ENCODE data around the gene GALNT18. TPM values are rescaled to one million over a fixed set of nuclear protein-coding genes. Genes with fewer than 3 reads are reported as not detected.

The GALNT18 gene
- total RNA-seq, 6 experiments from 2014 or later: 3.7 to 11.4 (median 7.8) TPM

DNA sequence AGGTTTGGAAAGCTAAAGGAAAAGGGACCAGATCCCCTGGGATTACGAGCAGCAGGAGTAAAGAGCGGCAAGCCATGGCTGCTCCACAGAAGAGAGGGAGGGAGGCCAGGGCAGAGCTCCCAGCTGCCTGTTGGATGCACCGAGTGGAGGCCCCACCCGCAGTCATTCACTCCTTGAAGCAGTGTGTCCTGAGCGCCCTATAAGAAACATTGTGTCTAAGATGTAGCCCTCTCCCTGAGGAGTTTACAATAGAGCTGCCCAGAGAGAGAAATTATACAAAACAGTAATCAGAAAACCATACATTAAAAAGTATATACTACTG, 214.1 kb downstream of the GALNT18 start:
- peaks cover 0 to 19% (median 7%) of the 10 kb centered on the region in 4 donors for H3K4me1 ChIP-seq
- TF ChIP-seq POLR2A (IDR thresholded peaks at IDR 0.05): no peak
- TF ChIP-seq, protein P1, sequence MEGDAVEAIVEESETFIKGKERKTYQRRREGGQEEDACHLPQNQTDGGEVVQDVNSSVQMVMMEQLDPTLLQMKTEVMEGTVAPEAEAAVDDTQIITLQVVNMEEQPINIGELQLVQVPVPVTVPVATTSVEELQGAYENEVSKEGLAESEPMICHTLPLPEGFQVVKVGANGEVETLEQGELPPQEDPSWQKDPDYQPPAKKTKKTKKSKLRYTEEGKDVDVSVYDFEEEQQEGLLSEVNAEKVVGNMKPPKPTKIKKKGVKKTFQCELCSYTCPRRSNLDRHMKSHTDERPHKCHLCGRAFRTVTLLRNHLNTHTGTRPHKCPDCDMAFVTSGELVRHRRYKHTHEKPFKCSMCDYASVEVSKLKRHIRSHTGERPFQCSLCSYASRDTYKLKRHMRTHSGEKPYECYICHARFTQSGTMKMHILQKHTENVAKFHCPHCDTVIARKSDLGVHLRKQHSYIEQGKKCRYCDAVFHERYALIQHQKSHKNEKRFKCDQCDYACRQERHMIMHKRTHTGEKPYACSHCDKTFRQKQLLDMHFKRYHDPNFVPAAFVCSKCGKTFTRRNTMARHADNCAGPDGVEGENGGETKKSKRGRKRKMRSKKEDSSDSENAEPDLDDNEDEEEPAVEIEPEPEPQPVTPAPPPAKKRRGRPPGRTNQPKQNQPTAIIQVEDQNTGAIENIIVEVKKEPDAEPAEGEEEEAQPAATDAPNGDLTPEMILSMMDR (IDR thresholded peaks at IDR 0.05): no peak
- ATAC-seq: no peak
- WGBS (ENCODE audit: insufficient coverage, low coverage, low lambda C conversion rate, missing lambda C conversion rate): 51% methylated on average over 4 of the region's 5 CpGs
- H3K4me3 ChIP-seq: no peak overlapping the region
- no peaks in the 10 kb centered on the region for H3K27me3 ChIP-seq
- no peaks in the 10 kb centered on the region for H3K36me3 ChIP-seq
- DNase-seq: no peak
- intact Hi-C loops (cut with DNase I): no loop called here
- no peaks in the 10 kb centered on the region for H3K9me3 ChIP-seq
- H3K27ac ChIP-seq: no peak overlapping the region

DNA sequence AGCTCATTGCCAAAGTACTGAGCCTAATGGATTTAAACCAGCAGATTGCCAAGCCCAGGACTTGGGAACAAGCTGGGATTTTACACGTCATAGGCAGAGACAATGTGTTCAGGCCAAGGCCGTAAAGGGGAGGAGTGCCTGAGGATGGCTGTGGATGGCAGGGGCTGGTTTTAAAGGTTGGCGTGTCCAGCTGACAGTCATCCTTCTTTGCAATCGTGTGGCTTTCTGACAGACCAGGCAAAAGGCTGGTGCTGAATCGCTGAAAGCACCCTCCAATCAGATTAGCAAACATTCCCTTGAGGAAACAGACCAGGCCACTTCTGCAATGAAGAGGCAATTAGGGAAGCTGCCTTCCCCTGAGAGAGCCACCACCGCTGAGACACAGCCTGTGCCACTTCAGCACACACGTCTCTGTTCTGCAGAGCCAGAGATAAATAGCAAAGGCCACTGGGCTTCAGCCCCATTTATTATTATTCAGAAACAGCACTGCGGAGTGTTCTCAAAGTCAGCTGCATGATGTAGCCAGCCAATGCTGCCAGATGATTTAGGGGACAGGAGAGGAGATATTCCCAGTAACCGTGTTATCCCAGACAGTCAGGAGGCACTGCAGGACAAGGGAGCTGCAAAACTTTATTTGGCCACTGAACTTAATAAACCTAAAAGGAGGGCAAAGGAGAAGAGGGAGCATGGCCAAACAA, 214.6 kb downstream of the GALNT18 start:
- Histone ChIP-seq H3K27me3 (no peaks in the 10 kb centered on the region), H3K36me3 (no peaks in the 10 kb centered on the region), H3K4me1 (peaks cover 0 to 19% (median 7%) of the 10 kb centered on the region in 4 donors), H3K4me3 (no peak overlapping the region), H3K9me3 (no peaks in the 10 kb centered on the region), H3K27ac (no peak overlapping the region)
- WGBS (ENCODE audit: insufficient coverage, low coverage, low lambda C conversion rate, missing lambda C conversion rate): 32% methylated on average over 9 of the region's 9 CpGs
- no peak for TF ChIP-seq POLR2A (IDR thresholded peaks at IDR 0.05)
- TF ChIP-seq, protein P1 (IDR thresholded peaks at IDR 0.05): peak in 2 of 4 donors; percentile 15 to 20
- intact Hi-C loops (cut with DNase I): no loop called here
- ATAC-seq: peak; percentile 49 to 60 (median 56)
- DNase-seq: peak in 1 of 3 donors; percentile 54

DNA sequence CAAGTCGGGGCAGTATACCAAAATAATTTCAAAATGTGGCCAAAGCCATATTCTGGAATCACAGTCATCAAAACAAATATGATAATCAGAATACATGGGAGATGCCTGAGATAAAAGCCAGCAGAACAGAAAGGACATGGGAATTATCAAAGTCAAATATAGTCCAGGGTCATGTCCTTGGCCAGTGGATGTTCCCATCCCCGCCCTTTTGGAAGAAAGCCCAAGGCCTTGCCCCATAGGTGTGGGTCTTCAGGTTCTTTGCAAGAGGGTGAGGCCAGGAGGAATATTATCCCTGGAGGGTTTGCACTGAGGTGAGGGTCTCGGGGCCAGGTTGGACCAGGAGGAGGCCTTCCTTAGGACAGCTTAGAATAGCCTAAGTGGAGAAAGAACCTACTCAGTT, 215.2 kb downstream of the GALNT18 start:
- H3K27me3 ChIP-seq: no peaks in the 10 kb centered on the region
- intact Hi-C loops (cut with DNase I): no loop called here
- ATAC-seq: peak in 3 of 4 donors; percentile 41 to 61 (median 42)

DNA sequence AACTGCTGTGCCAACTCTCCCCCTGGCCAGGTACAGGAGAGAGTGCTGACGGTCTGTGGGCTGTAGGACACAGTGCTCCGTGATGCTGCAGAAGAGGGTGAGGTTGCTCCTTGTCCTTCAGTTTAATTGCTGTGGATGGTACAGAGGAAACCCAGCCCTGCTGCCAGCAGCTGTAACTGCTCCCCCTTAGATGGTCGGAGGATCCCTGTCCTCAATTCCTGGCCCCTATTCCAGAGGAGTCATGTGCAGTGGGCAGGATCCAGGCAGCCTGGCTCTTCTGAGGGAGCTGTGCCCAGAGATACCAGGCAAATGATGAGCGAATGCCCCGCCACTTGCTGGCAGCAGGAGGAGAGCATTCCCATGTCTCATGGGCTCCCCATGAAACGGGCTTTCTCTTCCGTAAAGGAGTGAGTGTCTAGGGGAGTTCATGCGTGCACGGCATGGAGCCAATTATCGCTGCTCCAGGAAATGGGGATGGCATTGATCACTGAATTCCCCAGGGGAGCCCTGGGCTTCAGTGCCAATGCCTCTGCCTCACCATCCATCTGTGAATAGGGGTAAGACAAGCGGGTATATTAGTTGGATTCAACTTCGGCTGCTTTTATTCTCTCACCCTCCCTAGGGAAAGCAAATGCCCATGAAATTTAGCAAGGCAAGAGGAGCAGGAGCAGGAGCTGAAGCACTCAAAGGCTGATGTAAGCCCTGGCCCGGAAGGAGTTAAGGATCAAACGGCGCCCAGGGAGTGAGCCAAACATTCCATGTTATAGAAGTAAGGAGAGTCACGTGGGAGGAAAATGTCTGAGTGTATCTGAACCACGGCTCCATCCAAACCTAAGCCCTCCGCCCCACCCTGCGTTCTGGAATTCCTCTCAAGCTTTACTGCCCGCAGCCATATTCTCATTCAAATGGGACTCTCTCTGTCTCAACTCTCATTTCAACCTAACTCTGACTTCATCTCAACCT, 217.8 kb downstream of the GALNT18 start:
- DNase-seq (no peak), ATAC-seq (no peak)
- intact Hi-C loops (cut with DNase I): no loop called here
- no peaks in the 10 kb centered on the region for H3K27me3 ChIP-seq
- TF ChIP-seq, protein P1 (IDR thresholded peaks at IDR 0.05): no peak
- TF ChIP-seq POLR2A (IDR thresholded peaks at IDR 0.05): no peak
- no peak overlapping the region for H3K27ac ChIP-seq
- no peaks in the 10 kb centered on the region for H3K36me3 ChIP-seq
- WGBS (ENCODE audit: insufficient coverage, low coverage, low lambda C conversion rate, missing lambda C conversion rate): 79% methylated on average over 7 of the region's 20 CpGs
- no peak overlapping the region for H3K4me3 ChIP-seq
- peaks cover 0 to 19% (median 7%) of the 10 kb centered on the region in 4 donors for H3K4me1 ChIP-seq
- H3K9me3 ChIP-seq: no peaks in the 10 kb centered on the region

More for the DNA sequence above, 215.2 kb downstream of the GALNT18 start:
- no peak for DNase-seq
- Histone ChIP-seq H3K36me3 (no peaks in the 10 kb centered on the region), H3K4me3 (no peak overlapping the region), H3K27ac (no peak overlapping the region), H3K9me3 (no peaks in the 10 kb centered on the region), H3K4me1 (peaks cover 0 to 19% (median 7%) of the 10 kb centered on the region in 4 donors)
- WGBS (ENCODE audit: insufficient coverage, low coverage, low lambda C conversion rate, missing lambda C conversion rate): 45% methylated on average over 3 of the region's 3 CpGs
- no peak for TF ChIP-seq POLR2A (IDR thresholded peaks at IDR 0.05)
- TF ChIP-seq, protein P1 (IDR thresholded peaks at IDR 0.05): no peak

Measured in right lobe of liver (tissue), 6 donors.